HepG2 (cell line): ENCODE measurements around the gene SMIM22.

Source experiments
- SOX13 ChIP-seq, 3 experiments: fragments of 450-650 bp in 1 of 3; sonication (generic) in 1 of 3; formaldehyde crosslinking in 1 of 3; IDR thresholded peaks in 2 of 3; conservative IDR thresholded peaks in 1 of 3; 2 replicates each; pipeline versions ENCODE4 v1.5.0 to v1.6.1; 2016 to 2020; ENCODE audit warnings: antibody characterized with exemption in 1 of 3, mild to moderate bottlenecking in 1 of 3, missing compliant biosample characterization in 1 of 3, missing genetic modification reagents in 1 of 3, moderate library complexity in 1 of 3
- SRF ChIP-seq: IDR thresholded peaks from 2 replicates; pipeline ENCODE4 v1.6.1; 2011; ENCODE audit warnings: mild to moderate bottlenecking, low read depth, low read length, moderate library complexity
- TCF12 ChIP-seq, 2 experiments: fragments of 450-650 bp in 1 of 2; sonication (generic) in 1 of 2; formaldehyde crosslinking in 1 of 2; IDR thresholded peaks; 2 replicates each; pipeline versions ENCODE4 v1.6.1 to v1.8.0; 2017 to 2022; ENCODE audit warnings: antibody characterized with exemption in 1 of 2, mild to moderate bottlenecking in 1 of 2, missing genetic modification reagents in 1 of 2, moderate library complexity in 1 of 2
- ZNF331 ChIP-seq: sonication (generic); formaldehyde crosslinking; IDR thresholded peaks from 2 replicates; pipeline ENCODE4 v1.4.0; 2020; ENCODE audit warnings: missing genetic modification reagents

DNA sequence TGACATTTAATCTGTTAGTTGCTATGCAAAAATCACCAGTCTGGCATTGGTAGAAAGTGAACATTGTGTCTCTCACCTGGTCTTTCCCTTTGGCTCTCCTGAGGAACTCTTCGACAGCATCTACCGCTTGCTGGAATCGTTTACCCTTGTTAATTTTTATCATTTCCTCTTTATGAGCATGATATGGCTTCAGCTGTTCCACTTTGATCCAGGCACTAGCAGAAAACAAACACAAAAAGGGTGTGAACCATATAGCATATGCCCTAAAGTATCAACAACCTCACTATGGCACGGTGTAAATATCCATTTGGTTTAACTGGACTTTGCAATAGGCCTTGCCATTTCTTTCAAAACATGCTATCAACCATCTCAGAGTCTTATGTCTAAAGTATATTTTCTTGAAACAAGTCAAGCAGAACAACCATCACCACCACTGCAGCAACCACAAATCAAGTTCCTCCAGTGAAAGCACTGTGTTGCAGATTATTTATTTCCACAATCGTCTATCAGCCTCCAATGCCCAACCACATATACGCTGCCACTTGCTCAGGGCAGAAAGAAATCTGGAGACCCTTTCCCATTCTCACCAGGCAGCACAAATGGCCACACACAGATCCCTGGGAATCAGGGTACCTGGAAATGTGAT lies 37.7 kb downstream of the SMIM22 start:
- TF ChIP-seq ZNF331 (CRISPR knock-in tag) (no peak), SRF (no peak), TCF12 (IDR thresholded peaks at IDR 0.05) (no peak), TCF12 (CRISPR knock-in tag; IDR thresholded peaks at IDR 0.05) (no peak), SOX13 (IDR thresholded peaks at IDR 0.05) (no peak), SOX13 (CRISPR knock-in tag; conservative IDR thresholded peaks at IDR 0.05 in 1 of 2, IDR thresholded peaks at IDR 0.05 in 1 of 2) (no peak)
